HCT116 (cell line): ENCODE results near the gene CHST12. TPM values are rescaled to one million over a fixed set of nuclear protein-coding genes. Genes with fewer than 3 reads are reported as not detected.

ENCODE experiments used
- ATAC-seq: fragments of 200-7000 bp; cut with Tn5 transposase; 2 replicates; pipeline ENCODE4 v1.9.1; 2020; ENCODE audit warnings: mild to moderate bottlenecking, moderate library complexity
- BruUV-seq: library from RNA; stranded (reverse); fragments of 400-500 nt; replicated peaks from 2 replicates; lab custom pipeline; 2021; lab: Mats Ljungman, UMichigan
- CTCF ChIA-PET: fragments of 300-600 bp; sonication (Branson Sonifier 250); formaldehyde crosslinking; loops from one replicate; lab custom pipeline; 2021; ENCODE audit warnings: antibody characterized with exemption; lab: Charles Lee
- POLR2A ChIA-PET: fragments of 300-600, 350-600 bp; sonication (Branson Sonifier 250); formaldehyde crosslinking; loops from one replicate; lab custom pipeline; 2021; ENCODE audit warnings: antibody characterized with exemption; lab: Charles Lee
- RAD21 ChIA-PET, 2 experiments: fragments of 300-600 bp; sonication (Branson Sonifier 250); formaldehyde crosslinking; loops; one replicate each; lab custom pipeline; 2023; ENCODE audit warnings: low total read pairs in 2 of 2; ENCODE audit not compliant: uncharacterized antibody in 2 of 2, unreplicated experiment in 2 of 2, low non-redundant PET in 1 of 2; lab: Charles Lee
- DNase-seq: peaks from one replicate; pipeline ENCODE4 v3.0.0-alpha.2; 2010; ENCODE audit warnings: low read depth, low spot score
- H2AFZ ChIP-seq: fragments of 200-600 bp; shearing (Covaris generic), sonication (generic); 2 replicates; pipeline ENCODE4 v1.6.1; 2017; ENCODE audit warnings: low read depth, mixed run types, mixed read lengths, antibody characterized with exemption, low read length; ENCODE audit not compliant: poor library complexity, severe bottlenecking
- H3K27ac ChIP-seq: 2 replicates; pipeline ENCODE4 v1.5.1; 2012; ENCODE audit warnings: low read depth, low read length
- H3K27me3 ChIP-seq: fragments of 200-600 bp; sonication (generic); 2 replicates; pipeline ENCODE4 v1.6.1; 2016; ENCODE audit warnings: mixed run types, low read length, mixed read lengths; ENCODE audit not compliant: insufficient read depth
- H3K36me3 ChIP-seq, 2 experiments: fragments of 200-500 bp in 1 of 2; fragments of 200-600 bp in 1 of 2; sonication (Bioruptor generic) in 1 of 2; sonication (generic) in 1 of 2; 2 replicates each; pipeline versions ENCODE4 v1.5.1 to v1.6.1; 2014 to 2016; ENCODE audit warnings: low read length in 2 of 2, inconsistent platforms in 1 of 2, mixed read lengths in 1 of 2, mixed run types in 1 of 2; ENCODE audit not compliant: insufficient read depth in 2 of 2, control insufficient read depth in 1 of 2
- H3K4me1 ChIP-seq, 2 experiments: fragments of 200-600 bp in 1 of 2; sonication (generic) in 1 of 2; 2 replicates each; pipeline versions ENCODE4 v1.5.1 to v1.6.1; 2012 to 2017; ENCODE audit warnings: low read length in 2 of 2, inconsistent platforms in 1 of 2, mild to moderate bottlenecking in 1 of 2, mixed read lengths in 1 of 2, mixed run types in 1 of 2, moderate library complexity in 1 of 2; ENCODE audit not compliant: insufficient read depth in 2 of 2, control insufficient read depth in 1 of 2
- H3K4me2 ChIP-seq: fragments of 200-600 bp; sonication (generic); 2 replicates; pipeline ENCODE4 v1.6.1; 2017; ENCODE audit warnings: mixed run types, low read length, mixed read lengths
- H3K4me3 ChIP-seq, 2 experiments: fragments of 200-600 bp in 1 of 2; sonication (generic) in 1 of 2; replicated peaks in 1 of 2; 2 replicates each; pipeline ENCODE4 v1.5.1; 2011 to 2016; ENCODE audit warnings: low read length in 2 of 2, control low read depth in 1 of 2, low read depth in 1 of 2, mild to moderate bottlenecking in 1 of 2, mixed read lengths in 1 of 2, mixed run types in 1 of 2
- H3K79me2 ChIP-seq: fragments of 200-600 bp; sonication (generic); 2 replicates; pipeline ENCODE4 v1.6.1; 2017; ENCODE audit warnings: mild to moderate bottlenecking, mixed run types, low read length, moderate library complexity, mixed read lengths; ENCODE audit not compliant: insufficient read depth
- H3K9ac ChIP-seq: fragments of 200-600 bp; sonication (generic); 2 replicates; pipeline ENCODE4 v1.6.1; 2016; ENCODE audit warnings: low read length, mixed read lengths
- H3K9me2 ChIP-seq: fragments of 200-600 bp; sonication (generic), shearing (Covaris generic); 2 replicates; pipeline ENCODE4 v1.6.1; 2017; ENCODE audit warnings: mixed run types, mild to moderate bottlenecking, moderate library complexity; ENCODE audit not compliant: insufficient read depth
- H3K9me3 ChIP-seq, 2 experiments: fragments of 200-500 bp in 1 of 2; fragments of 200-600 bp in 1 of 2; sonication (Bioruptor generic) in 1 of 2; sonication (generic) in 1 of 2; 2 replicates each; pipeline ENCODE4 v1.6.1; 2014 to 2017; ENCODE audit warnings: low read length in 2 of 2, mixed read lengths in 2 of 2, inconsistent platforms in 1 of 2, low read depth in 1 of 2, mild to moderate bottlenecking in 1 of 2, mixed run types in 1 of 2, moderate library complexity in 1 of 2; ENCODE audit not compliant: control insufficient read depth in 1 of 2, insufficient read depth in 1 of 2
- H4K20me1 ChIP-seq: fragments of 200-600 bp; sonication (generic), shearing (Covaris generic); 2 replicates; pipeline ENCODE4 v1.6.1; 2017; ENCODE audit warnings: mixed run types, mild to moderate bottlenecking, moderate library complexity; ENCODE audit not compliant: insufficient read depth
- EGR1 ChIP-seq: IDR thresholded peaks from 2 replicates; pipeline ENCODE4 v1.6.1; 2012; ENCODE audit warnings: low read depth
- ELF1 ChIP-seq: IDR thresholded peaks from 2 replicates; pipeline ENCODE4 v1.6.1; 2012; ENCODE audit warnings: low read depth, borderline replicate concordance
- EZH2phosphoT487 ChIP-seq: fragments of 200-600 bp; IDR thresholded peaks from 2 replicates; pipeline ENCODE4 v1.6.1; 2018; ENCODE audit warnings: antibody characterized with exemption, borderline replicate concordance
- FOSL1 ChIP-seq: IDR thresholded peaks from 2 replicates; pipeline ENCODE4 v1.6.1; 2012; ENCODE audit warnings: low read depth
- POLR2A ChIP-seq: IDR thresholded peaks from 2 replicates; pipeline ENCODE4 v1.7.0; 2011; ENCODE audit warnings: borderline replicate concordance; ENCODE audit not compliant: insufficient read depth, insufficient read length; ENCODE audit errors: extremely low read depth
- POLR2AphosphoS5 ChIP-seq: IDR thresholded peaks from 2 replicates; pipeline ENCODE4 v1.6.1; 2011; ENCODE audit warnings: mild to moderate bottlenecking, low read depth, low read length, moderate library complexity
- SIN3A ChIP-seq: IDR thresholded peaks from 2 replicates; pipeline ENCODE4 v1.6.1; 2012; ENCODE audit warnings: low read depth
- TCF7L2 ChIP-seq: IDR thresholded peaks from 2 replicates; pipeline ENCODE4 v1.7.0; 2011; ENCODE audit warnings: borderline replicate concordance, inconsistent platforms; ENCODE audit not compliant: insufficient read depth, insufficient read length; ENCODE audit errors: extremely low read depth
- YY1 ChIP-seq: IDR thresholded peaks from 2 replicates; pipeline ENCODE4 v1.6.1; 2011; ENCODE audit warnings: low read length, low read depth, moderate library complexity, mild to moderate bottlenecking; ENCODE audit not compliant: insufficient replicate concordance; ENCODE audit errors: extremely low read depth
- ZNF274 ChIP-seq: fragments of 200-500 bp; sonication (Bioruptor generic); IDR thresholded peaks from 2 replicates; pipeline ENCODE4 v1.6.1; 2014; ENCODE audit warnings: mild to moderate bottlenecking, low read depth, low read length, inconsistent platforms
- intact Hi-C: fragments of 100-400 bp; cut with micrococcal nuclease; formaldehyde crosslinking; loops from 2 replicates; pipeline ENCODE4 v1.10.0; 2022
- total RNA-seq: library from RNA; stranded (reverse); gene quantifications from one replicate; pipeline ENCODE4 v1.2.1, GENCODE V29; 2021; ENCODE audit not compliant: unreplicated experiment

CHST12 gene
- total RNA-seq, 1 experiment from 2014 or later: 14.2 TPM

- no peaks in the 10 kb centered on the region for H3K9me2 ChIP-seq
- no peaks in the 10 kb centered on the region for H3K27me3 ChIP-seq
- peak overlapping the region; percentile 98 to 99 for H3K4me3 ChIP-seq
- ChIA-PET POLR2A (interaction anchor here (0.6 to 1.4 kb wide), 6 partner anchors 16 to 356 kb away, joined by 3 to 6 read pairs (median 4); no protein-coding TSS in a partner anchor), CTCF (no interaction called here), RAD21 (interaction anchor here in 1 of 2 experiments (0.8 kb wide), 1 partner anchor 115 kb away, joined by 4 read pairs; no protein-coding TSS in a partner anchor)
- BruUV-seq: no TSS peak
- H3K9me3 ChIP-seq: no peaks in the 10 kb centered on the region
- peak overlapping the region; percentile 86 for H3K4me2 ChIP-seq
- peaks cover 6 to 33% of the 10 kb centered on the region in 2 experiments for H3K4me1 ChIP-seq
- peak; percentile 79 for ATAC-seq
- DNase-seq: peak; percentile 83
- no peak for TF ChIP-seq TCF7L2
- TF ChIP-seq POLR2AphosphoS5: peak; percentile 91
- TF ChIP-seq POLR2A: peak; percentile 96
- TF ChIP-seq ZNF274: no peak
- peak overlapping the region; percentile 78 for H3K27ac ChIP-seq
- H3K36me3 ChIP-seq: peaks cover 7 to 24% of the 10 kb centered on the region in 2 experiments
- peaks cover 45% of the 10 kb centered on the region for H3K79me2 ChIP-seq
- H2AFZ ChIP-seq: peak overlapping the region; percentile 83
- H4K20me1 ChIP-seq: peaks cover 30% of the 10 kb centered on the region; the same call in 1 of the 2 replicates
- intact Hi-C loops: loop anchor here (2.0 kb wide), 1 partner anchor 39 kb away; the partner anchor contains the start of gene SNX8
- H3K9ac ChIP-seq: peak overlapping the region; percentile 97
These were observed 49.5 kb upstream of the CHST12 start for GRCh38 chr7:2353936-2354185.

GRCh38 chr7:2354186-2354938 lies 49.0 kb upstream of the CHST12 start, which contains the start of gene EIF3B:
Gene EIF3B (plus strand): TSS chr7:2354827. CDS start chr7:2354922, 95 bp downstream.
- RAD21 ChIA-PET: interaction anchor here in 1 of 2 experiments (0.8 kb wide), 1 partner anchor 114 kb away, joined by 4 read pairs; no protein-coding TSS in a partner anchor
- peak within 1 kb of the TSS; percentile 98 to 99 for H3K4me3 ChIP-seq
- H3K9me2 ChIP-seq: no peaks in the 10 kb centered on the region
- peak within 1 kb of the TSS; percentile 90 for H3K4me2 ChIP-seq
- intact Hi-C loops: loop anchor here (2.0 kb wide), 1 partner anchor 40 kb away; the partner anchor contains the start of gene SNX8
- H3K79me2 ChIP-seq: peaks cover 50% of the 10 kb centered on the region
- H3K27ac ChIP-seq: peak within 1 kb of the TSS; percentile 78
- peaks cover 35% of the 10 kb centered on the region; the same call in 1 of the 2 replicates for H4K20me1 ChIP-seq
- TF ChIP-seq POLR2AphosphoS5 (peak; percentile 83), POLR2A (peak; percentile 51), SIN3A (no peak), EGR1 (no peak), FOSL1 (no peak), ELF1 (no peak), EZH2phosphoT487 (no peak), TCF7L2 (peak; percentile 28), YY1 (peak; percentile 96)
- H2AFZ ChIP-seq: peak within 1 kb of the TSS; percentile 83
- peak; percentile 83 for ATAC-seq
- DNase-seq: peak; percentile 91
- H3K27me3 ChIP-seq: no peaks in the 10 kb centered on the region
- H3K36me3 ChIP-seq: peaks cover 11 to 29% of the 10 kb centered on the region in 2 experiments
- no TSS peak for BruUV-seq
- peak within 1 kb of the TSS; percentile 97 for H3K9ac ChIP-seq
- POLR2A ChIA-PET: interaction anchor here (0.6 to 1.4 kb wide), 6 partner anchors 17 to 356 kb away, joined by 3 to 6 read pairs (median 4); no protein-coding TSS in a partner anchor
- CTCF ChIA-PET: no interaction called here
- H3K4me1 ChIP-seq: peaks cover 6 to 33% of the 10 kb centered on the region in 2 experiments
- H3K9me3 ChIP-seq: no peaks in the 10 kb centered on the region
